ENCODE data around the gene SDC1.

Gene SDC1

DNA sequence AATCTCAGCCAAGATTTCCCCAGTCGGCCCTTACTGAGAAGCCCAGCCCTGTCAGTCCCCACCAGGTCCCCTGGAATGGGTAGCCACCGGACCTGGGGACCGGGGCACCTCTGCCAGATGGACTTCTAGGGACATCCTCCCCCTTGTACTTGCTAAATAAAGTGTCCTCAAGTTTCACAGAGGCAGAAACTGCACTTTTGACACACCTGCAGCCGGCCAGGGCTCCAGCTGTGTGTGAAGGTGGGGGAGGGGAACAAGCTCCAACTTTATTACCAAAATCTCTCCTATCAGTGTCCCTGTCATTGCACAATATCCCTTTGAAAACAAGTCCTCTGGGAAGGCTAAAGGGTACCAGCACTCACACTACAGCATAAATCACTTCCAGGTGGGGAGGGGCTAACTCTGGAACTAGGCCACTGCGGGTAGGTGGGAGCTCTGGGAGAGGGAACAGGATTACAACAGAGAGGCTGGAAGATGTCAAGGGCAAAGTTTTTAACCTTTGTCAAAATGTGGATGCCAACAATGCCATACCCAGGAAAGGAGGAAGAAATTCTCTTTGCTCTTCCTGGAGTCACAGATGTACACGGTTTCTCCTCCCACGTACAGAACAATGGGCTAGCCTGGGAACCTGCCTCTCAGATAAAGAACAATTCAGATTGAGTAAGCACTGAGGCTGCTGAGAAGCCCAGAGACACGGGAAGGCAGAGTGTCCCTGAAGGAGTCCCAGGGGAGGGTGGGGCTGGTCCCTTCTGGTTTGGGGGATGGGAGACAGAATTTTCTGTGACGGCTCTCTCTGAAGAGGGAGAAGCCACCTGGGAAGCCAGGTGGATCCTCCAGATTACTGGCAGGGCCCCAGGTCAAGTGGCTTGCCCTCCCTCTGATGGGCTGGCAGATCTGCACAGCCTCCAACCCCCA lies 11.0 kb downstream of the SDC1 start:
- DNase-seq (ENCODE audit: low spot score): no peak

GRCh38 chr2:20212871-20213503 lies 11.9 kb downstream of the SDC1 start:
- DNase-seq (ENCODE audit: low spot score): no peak

GRCh38 chr2:20212459-20212870 lies 12.5 kb downstream of the SDC1 start:
- no peak for DNase-seq (ENCODE audit: low spot score)

- no peak for DNase-seq (ENCODE audit: low spot score)
These were observed 13.0 kb downstream of the SDC1 start for GRCh38 chr2:20211860-20212458.

DNA sequence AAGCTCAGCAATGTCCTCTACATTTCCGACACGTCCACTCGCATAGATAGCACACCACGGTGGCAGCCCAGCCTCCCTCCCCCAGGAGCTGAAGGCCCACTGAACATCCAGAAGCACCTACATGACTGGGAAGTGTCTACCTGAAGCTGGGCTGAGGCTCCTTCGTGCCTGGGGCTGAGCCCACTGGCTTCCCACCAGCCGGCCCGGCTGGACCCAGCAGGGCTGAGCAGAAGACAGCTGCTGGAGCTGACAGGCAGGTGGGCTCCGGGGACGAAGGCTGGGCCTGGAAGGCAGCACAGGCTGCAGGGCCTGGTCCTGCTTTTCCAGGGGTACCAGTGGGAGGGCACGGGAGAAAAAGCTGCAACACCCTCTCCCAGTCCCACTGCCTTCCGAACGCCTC lies 13.5 kb downstream of the SDC1 start:
- no peak for DNase-seq (ENCODE audit: low spot score)

- no peak for DNase-seq (ENCODE audit: low spot score)
These were observed 14.5 kb downstream of the SDC1 start for GRCh38 chr2:20210462-20210861.

DNA sequence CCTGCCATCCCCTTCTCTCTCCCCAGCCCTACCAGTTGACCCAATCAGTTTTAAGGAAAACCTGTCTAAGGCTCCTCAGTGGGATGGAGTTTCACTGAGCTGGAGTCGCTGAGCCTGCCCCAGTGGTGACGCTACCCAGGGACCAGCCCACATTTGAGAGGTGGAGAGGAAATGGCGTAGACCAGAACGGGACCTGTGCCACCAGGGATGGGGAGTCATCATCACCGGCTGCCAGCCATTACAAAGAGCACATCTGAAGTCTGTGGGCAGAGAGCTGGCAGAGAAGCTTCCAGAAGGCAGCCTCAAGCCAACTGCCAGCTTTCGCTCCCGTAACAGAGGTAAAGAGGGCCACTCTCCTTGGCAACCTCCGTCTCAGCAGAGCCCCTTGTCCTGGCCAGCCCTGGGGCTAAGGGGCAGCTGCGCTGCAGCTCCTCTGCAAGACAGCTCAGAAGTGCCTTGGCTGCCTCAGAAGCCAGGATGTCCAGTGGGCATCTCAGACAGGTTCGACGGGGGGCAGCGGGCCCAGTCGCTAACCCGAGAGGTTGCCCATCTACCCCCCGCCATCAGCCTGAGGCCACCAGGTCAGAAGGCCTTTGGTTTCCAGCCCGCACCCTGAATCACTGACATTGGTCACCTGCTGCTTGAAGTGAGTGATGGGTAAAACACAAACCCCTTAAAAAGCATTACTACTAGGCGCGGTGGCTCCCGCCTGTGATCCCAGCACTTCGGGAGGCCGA lies 15.4 kb downstream of the SDC1 start:
- no peak for DNase-seq (ENCODE audit: low spot score)

DNA sequence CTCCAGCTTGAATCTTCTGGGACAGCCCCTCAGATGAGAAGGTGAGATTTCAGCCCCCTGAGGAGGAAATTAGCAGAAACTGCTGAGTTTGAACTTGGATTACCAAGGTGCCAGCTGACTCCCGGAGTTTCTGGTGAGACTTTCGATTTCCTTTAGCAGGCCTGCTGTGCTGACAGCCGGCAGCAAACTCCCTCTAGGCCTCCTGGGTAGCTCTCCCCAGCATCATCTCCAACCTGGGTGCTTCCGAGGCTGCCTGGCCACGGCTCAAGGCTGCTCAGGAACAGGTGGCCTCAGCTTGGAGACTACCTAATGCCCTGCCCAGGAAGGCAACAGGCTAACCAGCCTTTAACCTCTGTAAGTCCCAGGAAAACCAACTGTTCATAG lies 16.5 kb downstream of the SDC1 start:
- DNase-seq (ENCODE audit: low spot score): no peak

DNA sequence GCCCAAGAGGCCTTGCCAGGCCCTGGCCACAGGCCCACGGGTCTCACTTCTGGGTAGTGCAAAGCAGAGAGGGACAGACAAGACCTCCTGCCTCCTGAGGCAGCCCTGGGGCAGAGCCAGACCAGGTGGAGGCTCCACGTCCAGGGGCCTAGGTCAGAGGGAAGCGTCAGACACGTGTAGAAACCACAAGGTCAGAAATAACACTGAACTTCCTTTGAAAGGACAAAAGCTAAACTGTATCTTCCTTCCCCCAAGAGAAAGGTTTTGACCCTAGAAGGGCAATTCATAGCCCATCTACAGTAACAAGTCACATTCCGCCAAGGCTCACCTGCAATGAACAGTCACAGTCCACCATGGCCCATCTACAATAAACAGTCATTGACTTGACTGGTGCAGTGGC lies 17.9 kb downstream of the SDC1 start:
- no peak for DNase-seq (ENCODE audit: low spot score)

- no peak for DNase-seq (ENCODE audit: low spot score)
These were observed 18.9 kb downstream of the SDC1 start for GRCh38 chr2:20205915-20206524.

DNA sequence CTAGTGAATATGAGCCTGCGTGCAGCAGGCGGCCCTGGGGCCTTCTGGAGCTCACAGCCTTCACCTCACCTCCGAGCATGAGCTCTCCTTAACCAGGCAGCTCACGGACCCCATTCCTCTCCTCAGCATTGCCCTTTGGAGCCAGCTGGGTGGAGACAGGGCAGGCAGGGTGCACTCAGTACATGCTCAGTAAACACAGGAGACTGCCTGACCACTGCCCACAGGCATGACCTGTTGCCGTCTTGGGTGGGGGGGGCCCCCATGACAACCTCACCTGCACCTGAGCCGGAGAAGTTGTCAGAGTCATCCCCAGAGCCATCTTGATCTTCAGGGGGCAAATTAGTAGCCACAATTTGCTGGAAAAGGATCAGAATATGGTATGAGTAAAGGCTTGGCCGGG lies 19.9 kb downstream of the SDC1 start:
- no peak for DNase-seq (ENCODE audit: low spot score)

DNA sequence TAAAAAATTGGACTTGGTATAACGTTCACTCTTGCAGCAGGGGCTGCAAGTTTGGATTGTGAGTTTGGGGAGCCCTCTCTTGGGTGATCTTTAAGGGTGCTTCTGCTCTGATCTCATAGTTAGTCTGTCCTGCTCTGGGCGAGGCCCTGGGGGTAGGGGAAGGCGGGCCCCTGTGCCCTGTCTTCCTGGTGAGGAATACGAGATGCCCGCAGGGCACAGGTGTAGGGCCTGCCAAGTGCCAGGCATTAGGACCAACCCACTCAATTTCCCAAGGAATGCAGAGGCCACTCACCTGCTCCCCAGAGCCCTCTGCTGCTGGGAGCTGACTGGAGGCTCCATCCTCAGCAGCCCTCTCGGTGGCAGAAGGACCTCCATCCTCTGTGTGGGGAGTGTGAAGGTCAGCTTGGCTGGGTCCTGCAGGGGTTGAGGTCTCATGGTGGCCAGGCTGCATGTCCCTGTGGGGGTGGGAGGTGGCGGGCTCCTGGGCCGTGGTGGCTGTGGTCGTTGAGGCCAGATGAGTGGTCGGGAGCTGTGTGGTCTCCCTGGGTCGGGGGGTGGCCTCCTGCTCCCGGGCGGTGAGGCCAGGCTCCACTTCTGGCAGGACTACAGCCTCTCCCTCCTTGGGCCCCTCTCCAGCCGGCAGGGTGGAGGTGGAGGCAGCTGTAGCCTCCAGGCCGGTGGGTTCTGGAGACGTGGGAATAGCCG lies 21.3 kb downstream of the SDC1 start:
- DNase-seq (ENCODE audit: low spot score): no peak

DNA sequence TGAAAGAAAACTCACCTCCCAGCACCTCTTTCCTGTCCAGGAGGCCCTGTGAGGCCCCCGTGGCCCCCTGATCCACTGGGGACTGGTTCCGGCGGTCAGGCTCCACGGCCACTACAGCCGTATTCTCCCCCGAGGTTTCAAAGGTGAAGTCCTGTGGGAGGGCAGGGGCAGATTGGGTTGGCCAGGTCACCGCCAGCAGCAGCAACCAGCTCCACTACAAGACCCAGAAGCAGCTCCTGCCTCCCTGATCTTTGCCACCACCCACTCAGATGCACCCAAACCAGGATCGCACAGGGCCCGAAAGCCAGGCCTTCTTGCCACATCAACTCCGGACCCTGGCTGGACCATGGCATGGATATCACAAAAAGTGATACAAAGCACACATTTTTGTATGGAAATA lies 21.9 kb downstream of the SDC1 start:
- no peak for DNase-seq (ENCODE audit: low spot score)

GRCh38 chr2:20201671-20202070 lies 23.3 kb downstream of the SDC1 start:
- no peak for DNase-seq (ENCODE audit: low spot score)

DNA sequence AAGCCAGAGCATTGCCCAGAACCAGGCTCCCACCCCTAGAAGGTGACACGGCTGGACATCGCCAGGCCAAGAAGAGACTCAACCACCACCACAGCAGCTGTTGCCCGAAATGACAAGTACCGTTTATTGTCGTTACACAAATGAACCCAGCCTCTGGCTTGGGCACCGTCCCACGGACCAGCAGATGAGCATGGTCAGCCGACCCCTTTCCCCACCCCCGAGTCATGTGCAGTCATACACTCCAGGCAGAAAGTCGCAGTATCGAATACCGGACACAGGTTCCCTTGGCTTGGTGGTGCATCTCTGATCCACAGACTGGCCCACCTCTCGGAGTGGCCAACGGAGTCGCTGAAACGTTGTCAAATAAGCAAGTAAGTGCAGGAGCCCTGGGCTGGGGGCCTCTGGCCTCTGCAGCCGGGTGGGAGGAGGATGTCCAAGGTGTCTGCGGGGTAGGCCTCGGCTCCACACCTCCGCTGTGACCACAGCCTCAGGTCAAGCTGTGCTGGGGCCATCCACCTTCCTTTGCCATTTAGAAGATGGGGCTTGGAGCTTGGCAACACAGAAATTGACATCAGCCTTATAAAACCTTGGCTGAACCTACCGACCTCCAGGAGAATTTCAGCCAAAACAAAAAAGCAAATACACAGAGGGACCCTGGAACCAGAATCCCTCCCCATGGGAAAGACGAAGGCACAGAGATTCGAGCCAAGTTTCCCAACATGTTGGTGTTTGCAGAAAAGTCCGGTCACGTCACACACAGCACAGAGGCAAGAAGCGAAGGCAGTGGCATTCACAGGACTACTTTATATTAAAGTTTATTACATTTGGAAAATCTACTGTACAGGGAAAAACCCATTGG lies 24.0 kb downstream of the SDC1 start:
- no peak for DNase-seq (ENCODE audit: low spot score)

DNA sequence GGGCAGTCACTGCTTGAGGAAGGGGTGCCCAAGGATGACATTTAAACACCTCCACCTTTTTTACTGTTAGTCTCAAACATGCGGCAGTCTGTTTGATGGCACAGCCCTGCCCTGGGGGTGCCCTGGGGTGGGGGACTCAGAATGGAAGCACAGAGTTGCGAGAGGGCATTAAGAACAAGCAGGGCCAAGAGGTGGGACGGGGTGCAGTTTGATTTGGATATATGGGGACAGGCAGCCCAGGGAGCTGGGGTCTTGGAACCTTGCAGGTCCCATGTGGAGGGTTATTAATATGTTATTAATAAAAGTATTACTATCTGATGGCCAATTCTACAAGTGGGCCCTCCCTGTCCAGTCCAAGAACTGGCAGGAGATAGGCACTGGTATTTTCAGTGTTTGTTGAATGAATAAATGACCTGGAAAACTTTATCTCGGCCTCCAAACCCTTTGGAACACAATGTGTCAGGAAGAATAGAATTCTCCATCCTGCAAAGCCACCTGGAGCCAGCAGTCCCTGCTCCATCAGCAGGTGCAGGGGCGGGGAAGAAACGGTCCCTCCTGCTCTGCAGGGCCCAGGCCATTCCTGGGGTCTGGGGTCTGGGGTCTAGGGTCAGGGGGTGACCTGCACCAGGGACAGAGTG lies 25.2 kb downstream of the SDC1 start:
- DNase-seq (ENCODE audit: low spot score): no peak

- no peak for DNase-seq (ENCODE audit: low spot score)
These were observed 25.9 kb downstream of the SDC1 start for GRCh38 chr2:20198796-20199632.

DNA sequence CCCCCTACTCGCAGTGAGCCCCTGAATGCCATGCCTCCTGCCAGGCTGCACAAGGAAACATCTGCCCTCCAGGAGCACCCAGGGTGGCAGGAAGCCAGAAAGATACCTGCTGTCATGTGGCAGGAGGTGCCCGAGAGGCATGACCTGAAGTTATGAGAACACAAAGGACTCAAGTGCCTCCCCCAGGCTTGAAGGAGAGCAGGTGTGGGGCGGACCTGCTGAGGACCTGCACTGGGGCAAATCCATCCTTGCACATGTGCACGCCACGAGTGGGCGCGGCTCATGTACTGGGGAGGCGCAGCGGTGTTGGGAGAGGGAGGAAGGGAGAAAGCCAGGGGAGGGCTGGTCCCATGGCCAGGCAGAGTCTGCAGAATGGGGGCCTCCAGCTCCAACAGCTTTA lies 26.9 kb downstream of the SDC1 start:
- DNase-seq (ENCODE audit: low spot score): no peak

GRCh38 chr2:20197192-20197591 lies 27.7 kb downstream of the SDC1 start:
- DNase-seq (ENCODE audit: low spot score): no peak
